AG04450 (cell line): ENCODE data around the gene PRSS38. TPM values are rescaled to one million over a fixed set of nuclear protein-coding genes. Genes with fewer than 3 reads are reported as not detected.
"Not testable (repeated sequence)": the region's sequence is repeated elsewhere in the genome, so short reads cannot be mapped to it uniquely, and the experiment has no call there.

Experiments used
- CTCF ChIA-PET: fragments of 300-600, 350-600 bp; formaldehyde crosslinking; extraction: SDS; loops from one replicate; lab custom pipeline; 2022; ENCODE audit warnings: antibody characterized with exemption, inconsistent platforms; lab: Charles Lee
- POLR2A ChIA-PET: fragments of 350-600 bp; formaldehyde crosslinking; extraction: SDS; loops from one replicate; lab custom pipeline; 2021; ENCODE audit warnings: antibody characterized with exemption, inconsistent platforms; lab: Yijun Ruan, JAX
- DNase-seq: peaks from one replicate; pipeline ENCODE4 v3.0.0-alpha.2; 2011; ENCODE audit warnings: low read depth, low spot score
- H3K27ac ChIP-seq: one replicate; pipeline ENCODE4 v1.5.1; 2012; ENCODE audit warnings: low read depth, low read length, control low read depth
- H3K27me3 ChIP-seq: one replicate; pipeline ENCODE4 v1.6.0; 2012; ENCODE audit warnings: low read length; ENCODE audit not compliant: control insufficient read depth, insufficient read depth
- H3K4me3 ChIP-seq: 2 replicates; pipeline ENCODE4 v1.5.1; 2011; ENCODE audit warnings: mild to moderate bottlenecking, low read depth, low read length, control low read depth
- H3K9me3 ChIP-seq: 2 replicates; pipeline ENCODE4 v1.5.1; 2012; ENCODE audit warnings: low read length; ENCODE audit not compliant: control insufficient read depth, insufficient read depth
- polyA plus RNA-seq: library from polyadenylated mRNA; depleted of rRNA; stranded (reverse); fragments of >200 nt; gene quantifications from 2 replicates; pipeline ENCODE4 v1.2.3, GENCODE V29; 2011
- TF ChIP-seq, protein P1 (sequence below): IDR thresholded peaks from 2 replicates; pipeline ENCODE4 v1.5.1; 2011; ENCODE audit warnings: low read depth, low read length, control low read depth, inconsistent platforms

The PRSS38 gene
- polyA plus RNA-seq, 1 experiment, result not detected

- peaks cover 2% of the 10 kb centered on the region for H3K27me3 ChIP-seq
- POLR2A ChIA-PET, result no interaction called here
- no peak overlapping the region for H3K27ac ChIP-seq
- TF ChIP-seq, protein P1, sequence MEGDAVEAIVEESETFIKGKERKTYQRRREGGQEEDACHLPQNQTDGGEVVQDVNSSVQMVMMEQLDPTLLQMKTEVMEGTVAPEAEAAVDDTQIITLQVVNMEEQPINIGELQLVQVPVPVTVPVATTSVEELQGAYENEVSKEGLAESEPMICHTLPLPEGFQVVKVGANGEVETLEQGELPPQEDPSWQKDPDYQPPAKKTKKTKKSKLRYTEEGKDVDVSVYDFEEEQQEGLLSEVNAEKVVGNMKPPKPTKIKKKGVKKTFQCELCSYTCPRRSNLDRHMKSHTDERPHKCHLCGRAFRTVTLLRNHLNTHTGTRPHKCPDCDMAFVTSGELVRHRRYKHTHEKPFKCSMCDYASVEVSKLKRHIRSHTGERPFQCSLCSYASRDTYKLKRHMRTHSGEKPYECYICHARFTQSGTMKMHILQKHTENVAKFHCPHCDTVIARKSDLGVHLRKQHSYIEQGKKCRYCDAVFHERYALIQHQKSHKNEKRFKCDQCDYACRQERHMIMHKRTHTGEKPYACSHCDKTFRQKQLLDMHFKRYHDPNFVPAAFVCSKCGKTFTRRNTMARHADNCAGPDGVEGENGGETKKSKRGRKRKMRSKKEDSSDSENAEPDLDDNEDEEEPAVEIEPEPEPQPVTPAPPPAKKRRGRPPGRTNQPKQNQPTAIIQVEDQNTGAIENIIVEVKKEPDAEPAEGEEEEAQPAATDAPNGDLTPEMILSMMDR, result no peak
- CTCF ChIA-PET, result no interaction called here
- DNase-seq, result no peak
- H3K9me3 ChIP-seq, result peaks cover 14% of the 10 kb centered on the region
- H3K4me3 ChIP-seq, result no peak overlapping the region
These were observed 25.6 kb downstream of the PRSS38 start for GRCh38 chr1:227841096-227841495.

- H3K9me3 ChIP-seq, result peaks cover 20% of the 10 kb centered on the region
- no peak overlapping the region for H3K4me3 ChIP-seq
- CTCF ChIA-PET, result interaction anchor here (0.6 kb wide), 1 partner anchor 13 kb away, joined by 3 read pairs; no protein-coding TSS in a partner anchor
- H3K27ac ChIP-seq, result no peak overlapping the region
- POLR2A ChIA-PET, result no interaction called here
- TF ChIP-seq, protein P1, result no peak
- no peaks in the 10 kb centered on the region for H3K27me3 ChIP-seq
- no peak for DNase-seq
These were observed 29.1 kb downstream of the PRSS38 start for GRCh38 chr1:227844320-227845146.

DNA sequence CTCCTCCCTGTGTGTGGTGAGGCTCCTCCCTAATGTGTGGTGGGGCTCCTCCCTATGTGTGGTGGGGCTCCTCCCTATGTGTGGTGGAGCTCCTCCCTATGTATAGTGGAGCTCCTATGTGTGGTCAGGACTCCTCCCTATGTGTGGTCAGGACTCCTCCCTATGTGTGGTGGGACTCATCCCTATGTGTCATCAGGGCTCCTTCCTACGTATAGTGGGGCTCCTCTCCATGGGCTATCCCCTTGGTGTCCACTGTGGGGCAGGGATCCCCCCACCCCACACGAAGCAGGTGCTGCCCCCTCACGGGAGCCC is 29.6 kb downstream of the PRSS38 start:
- Histone ChIP-seq H3K9me3 (peaks cover 20% of the 10 kb centered on the region), H3K27me3 (no peaks in the 10 kb centered on the region), H3K27ac (no peak overlapping the region), H3K4me3 (no peak overlapping the region)
- TF ChIP-seq, protein P1, result no peak
- no peak for DNase-seq
- ChIA-PET CTCF (interaction anchor here (0.6 kb wide), 1 partner anchor 13 kb away, joined by 3 read pairs; no protein-coding TSS in a partner anchor), POLR2A (no interaction called here)

GRCh38 chr1:227845519-227845918 is 30.0 kb downstream of the PRSS38 start:
- CTCF ChIA-PET, result interaction anchor here (0.6 kb wide), 1 partner anchor 12 kb away, joined by 3 read pairs; no protein-coding TSS in a partner anchor
- peaks cover 20% of the 10 kb centered on the region for H3K9me3 ChIP-seq
- H3K4me3 ChIP-seq, result no peak overlapping the region
- TF ChIP-seq, protein P1, result no peak
- DNase-seq, result no peak
- no peak overlapping the region for H3K27ac ChIP-seq
- POLR2A ChIA-PET, result no interaction called here
- H3K27me3 ChIP-seq, result no peaks in the 10 kb centered on the region

GRCh38 chr1:227846265-227846858 is 30.9 kb downstream of the PRSS38 start:
- Histone ChIP-seq H3K9me3 (peaks cover 20% of the 10 kb centered on the region), H3K27ac (no peak overlapping the region), H3K27me3 (no peaks in the 10 kb centered on the region), H3K4me3 (no peak overlapping the region)
- ChIA-PET POLR2A (no interaction called here), CTCF (no interaction called here)
- no peak for DNase-seq
- TF ChIP-seq, protein P1, result no peak

DNA sequence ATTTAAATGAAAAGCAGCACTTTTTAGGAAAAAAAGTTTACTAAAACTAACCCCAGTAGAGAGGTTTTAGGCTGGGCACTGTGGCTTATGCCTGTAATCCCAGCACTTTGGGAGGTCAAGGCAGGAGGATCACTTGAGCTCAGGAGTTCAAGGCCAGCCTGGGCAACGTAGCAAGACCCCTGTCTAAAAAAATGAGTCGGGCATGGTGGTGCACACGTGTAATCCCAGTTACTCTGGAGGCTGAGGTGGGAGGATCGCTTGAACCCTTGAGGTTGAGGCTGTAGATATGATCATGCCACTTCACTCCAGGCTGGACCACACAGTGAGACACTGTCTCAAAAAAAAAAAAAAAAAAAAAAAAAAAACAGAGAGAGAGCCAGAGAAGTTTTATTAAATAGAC is 31.6 kb downstream of the PRSS38 start:
- H3K4me3 ChIP-seq, DNase-seq, CTCF ChIA-PET, POLR2A ChIA-PET, H3K27ac ChIP-seq, H3K27me3 ChIP-seq: not testable (repeated sequence)
- H3K9me3 ChIP-seq, result peaks cover 20% of the 10 kb centered on the region
